CD4-positive, alpha-beta T cell treated with Interleukin-17A for 1 hour (primary cell): ENCODE measurements around the gene MEGF11.
A peak's percentile ranks its signal among the peaks of the same experiment; 100 is the strongest.

ENCODE experiments used
- DNase-seq: peaks from one replicate; pipeline ENCODE4 v3.0.0-alpha.2; 2020

Gene MEGF11

GRCh38 chr15:65930134-65930533 is 323.4 kb downstream of the MEGF11 start:
- no peak for DNase-seq

GRCh38 chr15:65929573-65929972 is 324.0 kb downstream of the MEGF11 start:
- DNase-seq = no peak

GRCh38 chr15:65927545-65927944 is 326.0 kb downstream of the MEGF11 start:
- no peak for DNase-seq

- no peak for DNase-seq
These were observed 326.7 kb downstream of the MEGF11 start for GRCh38 chr15:65926899-65927298.

- DNase-seq = no peak
These were observed 327.1 kb downstream of the MEGF11 start for GRCh38 chr15:65926459-65926858.

- no peak for DNase-seq
These were observed 328.2 kb downstream of the MEGF11 start for GRCh38 chr15:65925338-65925737.

GRCh38 chr15:65924004-65924403 is 329.5 kb downstream of the MEGF11 start:
- DNase-seq = no peak

- no peak for DNase-seq
These were observed 330.3 kb downstream of the MEGF11 start for GRCh38 chr15:65923264-65923663.

- no peak for DNase-seq
These were observed 330.9 kb downstream of the MEGF11 start for GRCh38 chr15:65922621-65923020.

- DNase-seq = no peak
These were observed 331.8 kb downstream of the MEGF11 start for GRCh38 chr15:65921780-65922179.

- no peak for DNase-seq
These were observed 332.7 kb downstream of the MEGF11 start for GRCh38 chr15:65920825-65921309.

GRCh38 chr15:65920121-65920520 is 333.4 kb downstream of the MEGF11 start:
- DNase-seq = no peak

GRCh38 chr15:65919353-65919752 is 334.2 kb downstream of the MEGF11 start:
- DNase-seq = no peak

- DNase-seq = no peak
These were observed 334.6 kb downstream of the MEGF11 start for GRCh38 chr15:65918945-65919344.

- DNase-seq = no peak
These were observed 335.1 kb downstream of the MEGF11 start for GRCh38 chr15:65918357-65918920.

- no peak for DNase-seq
These were observed 335.6 kb downstream of the MEGF11 start for GRCh38 chr15:65917936-65918335.

GRCh38 chr15:65917407-65917756 is 336.2 kb downstream of the MEGF11 start:
- DNase-seq = no peak

- DNase-seq = peak; percentile 15
These were observed 336.7 kb downstream of the MEGF11 start for GRCh38 chr15:65916664-65917406.

- no peak for DNase-seq
These were observed 337.4 kb downstream of the MEGF11 start for GRCh38 chr15:65916041-65916663.

GRCh38 chr15:65914981-65915925 is 338.3 kb downstream of the MEGF11 start:
- DNase-seq = no peak

- no peak for DNase-seq
These were observed 339.2 kb downstream of the MEGF11 start for GRCh38 chr15:65914386-65914785.

GRCh38 chr15:65913631-65914199 is 339.8 kb downstream of the MEGF11 start:
- DNase-seq = no peak

- DNase-seq = no peak
These were observed 341.3 kb downstream of the MEGF11 start for GRCh38 chr15:65912235-65912634.
